ENCODE measurements around the gene GATA6.

Gene GATA6

DNA sequence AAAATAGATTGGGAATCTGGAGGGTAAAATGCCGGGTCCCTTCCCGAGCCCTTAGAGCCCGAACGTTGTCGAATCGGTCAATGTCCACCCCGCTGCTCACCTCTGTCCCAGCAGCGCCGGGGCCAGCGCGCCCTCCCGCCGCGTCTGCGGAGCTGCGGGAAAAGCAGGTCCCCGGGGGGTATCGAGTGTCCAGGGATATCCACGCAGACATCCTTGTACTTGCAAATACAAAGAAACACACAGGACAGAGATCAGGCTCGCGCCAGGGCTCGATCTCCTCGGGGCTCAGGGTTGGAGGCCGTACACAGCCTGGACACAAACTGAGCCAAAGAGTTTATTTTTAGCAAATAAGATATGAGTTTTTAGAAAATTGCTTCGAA is 2.3 kb upstream of the GATA6 start:
- no peak for DNase-seq

- DNase-seq: no peak
These were observed 1.7 kb upstream of the GATA6 start for GRCh38 chr18:22167471-22168241.

DNA sequence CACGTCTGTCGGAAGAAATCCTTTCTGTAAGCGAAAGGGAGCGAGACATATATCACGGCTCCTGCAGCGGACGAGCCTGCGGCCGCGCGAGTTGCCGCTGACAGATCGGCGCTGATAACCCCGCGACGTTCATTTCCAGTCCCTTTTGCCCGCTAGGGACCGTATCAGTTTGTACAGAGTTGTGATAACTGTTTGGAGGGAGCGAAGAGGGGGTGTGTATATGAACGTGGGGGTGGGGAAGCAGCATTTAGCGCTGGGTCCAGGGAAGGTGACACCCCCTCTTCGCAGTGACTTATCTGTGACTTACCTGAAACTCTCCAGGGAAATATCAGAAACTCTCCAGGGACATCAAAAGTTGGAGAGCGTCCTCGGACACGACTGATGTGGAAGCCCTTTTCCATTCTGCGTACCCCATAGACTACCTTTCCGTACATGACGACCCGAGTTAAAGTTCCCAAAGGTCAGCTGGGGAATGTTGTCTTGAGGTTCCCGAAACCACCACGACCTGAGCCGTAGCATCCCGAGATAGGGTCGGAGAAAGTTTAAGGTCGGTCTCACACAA is 948 bp upstream of the GATA6 start:
- DNase-seq: peak; percentile 15

DNA sequence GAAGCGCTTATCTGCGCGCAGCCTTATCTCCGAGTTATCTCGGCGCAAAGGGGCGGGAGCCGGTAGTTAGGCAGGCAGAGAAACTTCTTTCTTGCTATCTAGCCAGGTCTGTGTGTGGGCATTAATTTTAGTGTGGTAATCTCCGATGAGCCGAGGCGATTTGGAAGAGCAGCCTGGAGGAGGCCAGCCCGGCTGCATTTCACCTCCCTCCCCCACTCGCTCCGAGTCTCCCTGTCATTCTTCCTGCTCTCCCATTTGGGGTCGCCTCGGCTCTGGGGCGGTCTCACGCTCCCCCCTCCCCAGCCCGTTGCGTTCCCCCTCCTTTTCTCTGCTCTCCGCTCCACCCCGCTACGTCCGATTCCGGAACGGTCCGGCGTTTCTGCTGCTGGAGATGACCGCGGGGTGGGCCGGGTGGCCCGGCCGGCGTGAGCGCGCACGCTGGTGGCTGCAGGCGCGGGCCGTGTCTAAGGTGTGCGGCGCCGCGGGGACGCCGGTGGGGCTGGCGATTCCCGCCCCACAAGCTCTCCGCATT is 566 bp downstream of the GATA6 start:
- no peak for DNase-seq

GRCh38 chr18:22170421-22171257 is 1.2 kb downstream of the GATA6 start:
- DNase-seq: peak; percentile 12

GRCh38 chr18:22171258-22172119 is 2.1 kb downstream of the GATA6 start:
- DNase-seq: no peak

DNA sequence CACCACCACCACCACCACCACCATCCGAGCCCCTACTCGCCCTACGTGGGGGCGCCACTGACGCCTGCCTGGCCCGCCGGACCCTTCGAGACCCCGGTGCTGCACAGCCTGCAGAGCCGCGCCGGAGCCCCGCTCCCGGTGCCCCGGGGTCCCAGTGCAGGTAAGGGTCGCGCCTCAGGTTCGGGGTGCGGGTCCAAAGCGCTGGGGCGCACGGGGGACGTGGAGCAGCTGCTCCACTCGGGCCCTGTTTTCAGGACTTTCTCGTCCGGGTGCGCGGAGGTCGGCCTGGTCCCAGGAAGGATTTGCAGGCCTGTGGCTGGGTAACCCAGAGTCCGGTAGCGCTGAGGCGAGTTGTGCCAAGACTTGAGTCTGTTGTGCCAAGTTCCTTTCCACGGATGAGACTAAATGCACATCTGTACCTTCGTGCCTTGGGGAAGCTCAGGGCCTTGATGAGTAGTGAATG is 2.8 kb downstream of the GATA6 start:
- DNase-seq: no peak

- DNase-seq: no peak
These were observed 3.2 kb downstream of the GATA6 start for GRCh38 chr18:22172594-22173049.

DNA sequence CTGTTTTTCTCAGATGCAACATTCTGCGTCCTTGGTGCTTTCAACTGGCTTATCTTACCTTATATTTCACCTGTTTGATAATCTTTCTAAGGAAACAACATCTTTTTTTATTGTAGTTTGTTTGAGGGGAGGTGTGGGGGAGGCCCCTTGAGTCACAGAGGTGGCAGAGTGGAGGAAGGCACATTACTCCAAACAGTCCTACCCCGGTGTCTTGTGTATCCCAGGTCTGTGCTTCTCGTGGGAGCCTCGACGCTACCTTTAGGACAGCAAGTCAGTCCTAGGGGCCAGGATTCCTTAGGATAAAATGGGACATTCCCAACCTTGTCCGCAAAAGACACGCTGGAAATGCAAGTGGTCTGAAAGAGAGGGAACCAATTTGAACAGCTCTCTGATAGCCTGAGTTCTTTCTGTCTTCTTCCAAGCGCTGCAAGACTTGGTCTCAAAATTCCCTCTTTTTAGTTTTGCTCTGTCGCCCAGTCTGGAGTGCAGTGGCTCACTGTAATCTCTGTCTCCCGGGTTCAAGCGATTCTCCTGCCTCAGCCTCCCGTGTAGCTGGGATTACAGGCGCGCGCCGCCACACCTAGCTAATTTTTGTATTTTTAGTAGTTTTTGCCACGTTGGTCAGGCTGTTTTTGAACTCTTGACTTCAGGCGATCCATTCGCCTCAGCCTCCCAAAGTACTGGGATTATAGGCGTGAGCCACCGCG is 4.0 kb downstream of the GATA6 start:
- DNase-seq: no peak

GRCh38 chr18:22173928-22174301 is 4.5 kb downstream of the GATA6 start:
- no peak for DNase-seq

DNA sequence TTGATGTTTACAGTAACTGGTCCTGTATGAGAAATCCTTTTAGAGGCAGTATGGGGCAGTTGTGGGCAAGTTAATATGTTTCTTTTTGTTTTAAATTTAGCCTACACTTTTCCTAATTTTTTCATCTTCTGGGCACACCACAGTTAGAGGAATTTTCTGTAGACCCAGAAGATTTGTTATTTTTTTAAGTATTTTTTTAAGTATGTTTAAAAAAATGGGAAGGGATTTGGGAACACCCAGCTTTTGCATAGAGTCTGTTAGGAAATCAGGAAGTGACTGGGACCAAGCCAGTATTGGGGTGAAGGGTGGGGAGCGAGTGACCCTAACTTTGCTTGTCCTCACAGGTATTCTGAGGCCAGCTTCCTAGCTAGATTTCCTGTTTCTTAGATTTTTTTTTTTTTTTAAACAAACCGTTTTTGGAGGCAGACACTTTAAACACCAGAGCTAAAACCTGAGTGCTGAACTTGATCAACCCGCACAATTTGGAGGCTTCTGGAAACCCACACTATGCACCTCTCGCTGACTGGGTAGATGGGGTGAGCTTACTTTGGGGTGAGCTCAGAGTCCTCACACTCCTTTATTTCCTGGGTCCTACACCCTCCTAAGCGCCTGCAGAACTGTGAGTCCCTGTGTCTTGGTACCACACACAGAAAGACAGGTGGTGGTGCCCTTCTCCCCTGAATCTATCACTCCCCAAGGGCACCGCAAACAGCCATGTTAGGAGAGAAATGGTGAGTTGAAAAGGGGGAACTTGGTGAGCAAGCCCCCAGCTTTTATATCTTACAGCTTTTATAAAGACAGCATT is 5.2 kb downstream of the GATA6 start:
- DNase-seq: no peak

- DNase-seq: no peak
These were observed 6.0 kb downstream of the GATA6 start for GRCh38 chr18:22175346-22175745.

DNA sequence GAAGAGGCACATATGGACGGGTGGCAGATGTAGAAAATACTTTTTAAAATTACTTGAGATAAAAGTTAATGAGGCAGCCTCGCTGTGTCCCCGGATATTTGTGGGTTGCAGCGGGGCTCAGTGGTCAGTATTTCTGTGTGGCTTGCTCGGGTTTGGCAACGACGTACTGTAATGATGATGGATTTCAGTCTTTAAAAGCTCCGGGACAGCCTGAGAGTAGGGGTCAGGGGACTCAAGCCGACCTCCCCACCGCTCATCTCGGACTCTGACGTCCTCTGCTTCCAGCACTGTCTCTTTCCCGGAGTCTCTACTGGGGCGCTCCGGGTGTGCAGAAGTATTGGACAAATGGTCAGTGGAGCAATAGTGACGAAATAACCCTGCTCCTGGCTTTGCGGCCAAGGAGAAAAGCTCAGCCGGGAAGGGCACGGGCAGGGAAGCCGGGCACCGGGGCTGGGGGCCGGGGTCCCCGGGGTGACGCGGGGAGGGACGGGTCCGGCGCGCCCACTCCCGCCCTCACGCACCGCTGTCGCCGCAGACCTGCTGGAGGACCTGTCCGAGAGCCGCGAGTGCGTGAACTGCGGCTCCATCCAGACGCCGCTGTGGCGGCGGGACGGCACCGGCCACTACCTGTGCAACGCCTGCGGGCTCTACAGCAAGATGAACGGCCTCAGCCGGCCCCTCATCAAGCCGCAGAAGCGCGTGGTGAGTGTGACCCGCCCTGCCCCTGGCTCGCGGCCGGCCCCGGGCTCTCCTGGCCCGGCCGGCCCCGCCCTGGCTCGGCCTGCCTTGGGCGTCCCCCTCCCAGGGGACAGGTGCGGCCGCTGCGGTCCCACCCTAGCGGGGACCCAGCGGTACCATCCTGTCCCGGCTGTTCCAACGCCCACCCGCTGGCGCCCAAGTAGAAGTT is 7.3 kb downstream of the GATA6 start:
- DNase-seq: peak; percentile 13

- no peak for DNase-seq
These were observed 8.0 kb downstream of the GATA6 start for GRCh38 chr18:22177327-22177871.

DNA sequence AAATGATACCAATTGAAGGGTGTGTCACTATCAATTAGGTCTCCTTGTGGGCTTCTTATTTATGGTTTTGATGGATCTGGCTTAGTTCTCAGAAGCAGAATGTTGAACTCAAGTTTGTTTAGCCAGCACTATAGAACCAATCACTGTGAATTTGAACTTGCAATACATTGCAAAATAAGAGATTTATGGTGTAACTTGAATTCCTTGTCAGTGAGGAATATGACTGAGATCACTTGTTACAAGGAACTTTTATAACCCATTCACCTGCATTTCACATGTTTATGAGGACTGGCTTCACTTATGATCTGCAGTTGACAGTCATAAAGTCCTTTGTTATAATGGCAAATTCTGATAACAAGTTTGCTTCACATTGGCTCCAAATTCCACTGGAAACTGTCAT is 9.8 kb downstream of the GATA6 start:
- no peak for DNase-seq

DNA sequence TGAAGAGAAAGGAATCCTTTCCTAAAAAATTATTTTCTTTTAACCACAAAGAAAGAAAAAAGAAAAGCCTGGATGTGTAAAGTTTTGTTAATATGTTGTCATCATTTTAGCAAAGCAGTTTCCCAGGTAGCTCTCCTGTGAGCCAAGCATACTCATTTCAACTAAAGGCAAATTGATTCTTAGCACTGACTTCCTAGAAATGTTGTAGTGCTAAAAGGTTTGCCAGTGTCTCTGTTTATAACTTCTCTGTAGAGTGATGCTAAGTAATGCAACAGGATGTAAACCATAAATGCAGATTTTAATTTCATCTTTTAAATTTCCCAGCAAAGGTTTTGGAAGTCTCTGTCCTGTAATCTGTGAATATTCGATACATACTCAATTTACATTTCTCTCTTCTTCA is 10.2 kb downstream of the GATA6 start:
- no peak for DNase-seq

GRCh38 chr18:22180722-22181121 is 11.3 kb downstream of the GATA6 start:
- no peak for DNase-seq

- DNase-seq: no peak
These were observed 13.7 kb downstream of the GATA6 start for GRCh38 chr18:22182884-22183697.

Measured in activated gamma-delta T cell (primary cell).